ENCODE measurements around the gene SLC3A2.
"Not testable (repeated sequence)": the region's sequence is repeated elsewhere in the genome, so short reads cannot be mapped to it uniquely, and the experiment has no call there.

The SLC3A2 gene

DNA sequence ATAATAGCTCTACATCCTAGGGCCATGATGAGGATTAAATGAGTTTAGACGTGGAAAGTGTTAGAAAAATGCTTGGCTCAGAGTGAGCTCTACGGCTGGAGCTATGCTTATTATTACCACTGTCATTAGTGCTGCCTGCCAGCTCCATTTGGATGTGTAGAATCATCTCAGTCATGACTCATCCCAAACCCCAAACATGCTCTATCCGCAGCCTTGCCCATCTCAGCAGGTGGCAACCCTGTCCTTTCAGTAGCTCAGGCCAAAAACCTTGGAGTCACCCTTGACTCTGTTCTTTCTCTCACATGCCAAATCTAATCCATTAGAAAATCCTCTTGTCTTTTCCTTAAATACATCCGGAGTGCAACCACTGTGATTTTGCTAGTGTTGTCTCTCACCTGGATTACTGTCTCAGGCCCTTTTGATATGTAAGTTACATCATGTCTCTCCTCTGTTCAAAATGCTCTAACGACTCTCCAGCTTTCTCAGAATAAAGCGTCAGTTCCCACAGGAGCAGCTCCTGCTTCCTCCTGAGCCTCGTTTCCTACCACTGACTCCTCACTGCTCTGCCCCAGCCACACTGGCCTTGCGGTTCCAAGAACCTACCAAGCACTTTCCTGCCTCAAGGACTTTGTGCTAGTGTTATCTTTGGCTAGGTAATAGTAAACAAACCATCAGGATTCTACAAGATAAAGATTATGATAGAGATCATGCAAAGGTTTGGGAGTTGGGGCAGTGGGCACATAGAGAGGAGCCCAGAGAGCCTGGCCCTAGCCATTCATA is 51.0 kb downstream of the SLC3A2 start:
- DNase-seq (ENCODE audit: low spot score): no peak

DNA sequence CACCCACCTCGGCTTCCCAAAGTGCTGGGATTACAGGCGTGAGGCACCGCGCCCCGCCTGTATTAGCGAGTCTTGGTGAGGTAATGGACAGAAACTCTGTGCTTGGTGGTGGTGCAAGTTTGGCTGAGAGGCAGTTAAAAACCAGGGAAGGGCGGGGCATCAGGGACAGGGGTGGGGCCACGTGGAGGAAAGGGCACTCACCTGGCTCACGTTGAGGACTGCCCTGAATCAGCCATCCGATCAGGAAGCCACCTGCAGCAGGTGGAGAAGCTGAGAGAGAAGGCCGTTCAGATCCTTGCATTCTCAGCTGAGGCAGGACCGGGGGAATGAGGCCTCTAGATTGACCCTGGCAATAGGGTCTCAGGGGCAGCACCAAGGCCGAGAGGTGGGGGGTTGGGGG is 52.6 kb downstream of the SLC3A2 start:
- DNase-seq (ENCODE audit: low spot score): no peak

DNA sequence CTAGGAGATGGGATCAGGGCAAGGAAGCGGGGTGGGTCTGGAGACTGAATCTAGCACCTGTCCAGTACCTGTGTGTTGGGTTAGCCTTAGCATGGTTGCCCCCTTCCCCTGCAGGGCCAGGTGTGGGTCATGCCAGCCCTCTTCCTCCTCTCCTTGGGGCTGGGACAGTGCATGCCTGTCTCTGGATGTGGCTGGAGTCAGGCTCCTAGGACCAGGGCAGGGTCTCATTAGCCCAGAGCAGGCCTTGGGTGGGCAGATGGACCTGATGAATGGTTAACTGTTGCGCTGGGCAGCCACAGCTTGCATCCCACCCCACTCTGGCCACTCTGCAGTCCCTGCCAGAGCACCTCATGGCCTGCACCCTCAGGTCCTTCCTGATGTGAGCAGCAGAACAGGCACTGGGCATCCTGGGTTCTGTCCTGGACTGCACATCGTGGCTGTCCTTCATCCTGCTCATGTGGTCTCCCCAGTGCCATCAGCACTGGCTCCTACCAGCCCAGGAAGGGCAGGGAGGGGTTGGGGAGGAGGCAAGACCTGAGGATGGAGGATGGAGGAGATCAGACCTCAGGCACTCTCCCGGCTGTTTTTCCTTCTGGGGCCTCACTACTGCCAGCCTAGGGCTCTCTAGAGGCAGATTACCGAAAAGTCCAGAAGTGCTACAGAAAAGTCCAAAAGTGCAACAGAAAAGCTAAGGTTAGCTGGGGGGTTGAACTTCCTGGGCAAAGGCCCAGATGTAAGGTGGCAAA is 53.2 kb downstream of the SLC3A2 start:
- DNase-seq (ENCODE audit: low spot score): no peak

DNA sequence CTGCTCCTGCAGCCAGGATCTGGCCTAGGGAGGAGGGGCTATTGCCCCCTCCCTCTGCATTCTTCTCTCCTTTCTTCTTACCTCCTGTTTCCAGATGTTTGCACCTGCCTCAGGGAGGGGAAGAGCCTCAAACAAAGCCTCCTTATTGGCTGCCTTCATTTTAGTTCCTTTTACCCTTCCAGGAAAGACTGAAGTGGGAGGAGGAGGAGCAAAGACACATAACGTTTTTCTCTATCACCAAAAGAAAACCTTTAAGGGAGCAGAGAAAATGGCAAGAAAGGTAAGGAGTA is 53.7 kb downstream of the SLC3A2 start:
- no peak for DNase-seq (ENCODE audit: low spot score)

DNA sequence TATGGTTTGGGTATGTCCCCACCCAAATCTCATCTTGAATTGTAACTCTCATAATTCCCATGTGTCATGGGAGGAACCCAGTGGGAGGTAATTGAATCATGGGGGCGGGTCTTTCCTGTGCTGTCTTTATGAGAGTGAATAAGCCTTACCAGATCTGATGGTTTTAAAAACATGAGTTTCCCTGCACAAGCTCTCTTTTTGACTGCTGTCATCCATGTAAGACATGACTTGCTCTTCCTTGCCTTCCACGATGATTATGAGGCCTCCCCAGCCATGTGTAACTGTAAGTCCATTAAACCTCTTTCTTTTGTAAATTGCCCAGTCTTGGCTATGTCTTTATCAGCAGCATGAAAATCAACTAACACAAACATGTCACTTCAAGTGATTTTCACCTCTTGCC is 56.8 kb downstream of the SLC3A2 start:
- not testable (repeated sequence) for DNase-seq (ENCODE audit: low spot score)
